Activated naive CD8-positive, alpha-beta T cell treated with anti-CD3 and anti-CD28 coated beads for 36 hours (primary cell): ENCODE results near the gene GALNT16. TPM values are rescaled to one million over a fixed set of nuclear protein-coding genes. Genes with fewer than 3 reads are reported as not detected.
"Not testable (repeated sequence)": the region's sequence is repeated elsewhere in the genome, so short reads cannot be mapped to it uniquely, and the experiment has no call there.

Source experiments
- DNase-seq: peaks from one replicate; pipeline ENCODE4 v3.0.0; 2021
- H3K27ac Mint-ChIP-seq: one replicate; pipeline ENCODE4 v1.8.0; 2022; ENCODE audit warnings: mild to moderate bottlenecking, moderate library complexity, mixed read lengths
- H3K27me3 Mint-ChIP-seq: one replicate; pipeline ENCODE4 v1.8.0; 2022; ENCODE audit warnings: mild to moderate bottlenecking, mixed read lengths
- H3K36me3 Mint-ChIP-seq: one replicate; pipeline ENCODE4 v1.8.0; 2021; ENCODE audit warnings: mild to moderate bottlenecking, mixed read lengths
- H3K4me1 Mint-ChIP-seq: one replicate; pipeline ENCODE4 v1.8.0; 2021; ENCODE audit warnings: mixed read lengths
- H3K4me3 Mint-ChIP-seq: one replicate; pipeline ENCODE4 v1.8.0; 2022; ENCODE audit warnings: mild to moderate bottlenecking, moderate library complexity, mixed read lengths
- H3K9me3 Mint-ChIP-seq: one replicate; pipeline ENCODE4 v1.8.0; 2022; ENCODE audit warnings: mixed read lengths
- total RNA-seq, 2 experiments: library from RNA; stranded (reverse); gene quantifications; one replicate each; pipeline ENCODE4 v1.2.3, GENCODE V29; 2021

Gene GALNT16
- total RNA-seq, 2 experiments from 2014 or later: 0.50 to 0.56 TPM

DNA sequence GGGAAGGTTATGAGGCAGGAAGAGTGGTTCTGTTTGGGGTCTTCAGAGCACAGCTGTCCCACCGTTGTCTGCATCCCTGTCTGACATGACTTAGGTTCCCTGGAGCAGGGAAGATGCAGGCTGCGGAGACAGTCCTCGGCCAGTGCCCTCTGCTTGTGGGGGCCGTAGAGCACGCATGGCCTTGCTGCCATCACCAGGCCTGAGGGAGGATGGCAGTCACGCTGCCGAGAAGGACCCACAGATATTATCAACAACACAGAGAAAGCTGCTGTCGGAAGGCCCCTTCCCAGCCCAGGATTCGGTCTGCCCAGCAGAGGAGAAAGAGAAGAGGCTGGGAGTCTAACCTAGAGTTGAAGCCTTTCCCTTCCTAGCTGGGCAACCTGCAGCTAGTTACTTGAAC is 103.1 kb downstream of the GALNT16 start:
- H3K4me1 Mint-ChIP-seq: peaks cover 14% of the 10 kb centered on the region
- H3K4me3 Mint-ChIP-seq: no peak overlapping the region
- no peak overlapping the region for H3K27ac Mint-ChIP-seq
- H3K36me3 Mint-ChIP-seq: no peaks in the 10 kb centered on the region
- H3K27me3 Mint-ChIP-seq: peaks cover 7% of the 10 kb centered on the region
- H3K9me3 Mint-ChIP-seq: no peaks in the 10 kb centered on the region
- no peak for DNase-seq

DNA sequence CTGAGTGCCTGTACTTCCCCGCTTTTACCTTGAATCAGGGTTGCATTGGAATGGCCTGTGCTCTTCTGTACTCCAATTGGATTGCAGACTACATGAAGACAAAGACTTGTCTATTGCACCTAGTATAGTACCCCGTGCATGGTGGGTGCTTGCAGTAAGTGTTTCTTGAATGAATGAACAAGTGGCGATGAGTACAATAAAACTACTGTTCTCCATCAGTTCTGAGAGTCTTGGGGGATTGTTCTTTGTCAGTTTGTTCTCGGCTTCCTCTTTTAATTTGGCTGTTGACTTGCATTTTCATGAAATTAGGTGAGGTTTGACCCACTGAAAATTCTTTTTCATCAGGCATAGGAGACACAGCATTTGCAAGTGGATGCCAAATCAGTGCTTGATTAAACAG is 104.0 kb downstream of the GALNT16 start:
- Mint-ChIP-seq H3K4me1 (peaks cover 9% of the 10 kb centered on the region), H3K4me3 (no peak overlapping the region), H3K27me3 (peaks cover 7% of the 10 kb centered on the region), H3K9me3 (no peaks in the 10 kb centered on the region), H3K36me3 (no peaks in the 10 kb centered on the region), H3K27ac (no peak overlapping the region)
- no peak for DNase-seq

DNA sequence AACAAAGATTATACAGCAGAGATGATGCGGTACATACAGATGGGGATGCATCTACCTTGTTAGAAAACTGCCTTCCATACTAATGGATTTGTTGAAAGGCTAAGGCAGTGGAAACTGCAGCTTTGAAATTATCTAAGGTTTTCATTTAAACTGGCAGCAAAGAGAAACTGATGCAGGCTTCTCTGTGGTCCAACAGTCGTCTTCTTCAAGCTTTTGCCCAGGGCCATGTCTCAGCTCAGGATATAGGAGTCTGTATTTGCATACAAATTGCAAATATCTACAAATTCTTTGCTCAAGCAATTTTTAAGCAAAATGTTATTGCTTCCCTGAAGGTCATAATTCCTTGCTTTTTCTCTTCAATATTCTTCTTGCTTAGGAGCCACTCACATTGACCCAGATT is 104.4 kb downstream of the GALNT16 start:
- no peak for DNase-seq
- H3K4me1 Mint-ChIP-seq: peaks cover 8% of the 10 kb centered on the region
- H3K27ac Mint-ChIP-seq: no peak overlapping the region
- no peaks in the 10 kb centered on the region for H3K36me3 Mint-ChIP-seq
- H3K27me3 Mint-ChIP-seq: peaks cover 7% of the 10 kb centered on the region
- no peaks in the 10 kb centered on the region for H3K9me3 Mint-ChIP-seq
- H3K4me3 Mint-ChIP-seq: no peak overlapping the region

GRCh38 chr14:69366069-69366468 is 106.1 kb downstream of the GALNT16 start:
- Mint-ChIP-seq H3K9me3 (no peaks in the 10 kb centered on the region), H3K27me3 (no peaks in the 10 kb centered on the region), H3K27ac (no peak overlapping the region), H3K4me3 (no peak overlapping the region), H3K4me1 (peaks cover 5% of the 10 kb centered on the region), H3K36me3 (no peaks in the 10 kb centered on the region)
- DNase-seq: no peak

- Mint-ChIP-seq H3K36me3 (no peaks in the 10 kb centered on the region), H3K9me3 (no peaks in the 10 kb centered on the region), H3K27ac (no peak overlapping the region), H3K4me1 (peaks cover 5% of the 10 kb centered on the region), H3K4me3 (no peak overlapping the region), H3K27me3 (no peaks in the 10 kb centered on the region)
- DNase-seq: no peak
Observed at GRCh38 chr14:69366761-69367160, 106.8 kb downstream of the GALNT16 start.

DNA sequence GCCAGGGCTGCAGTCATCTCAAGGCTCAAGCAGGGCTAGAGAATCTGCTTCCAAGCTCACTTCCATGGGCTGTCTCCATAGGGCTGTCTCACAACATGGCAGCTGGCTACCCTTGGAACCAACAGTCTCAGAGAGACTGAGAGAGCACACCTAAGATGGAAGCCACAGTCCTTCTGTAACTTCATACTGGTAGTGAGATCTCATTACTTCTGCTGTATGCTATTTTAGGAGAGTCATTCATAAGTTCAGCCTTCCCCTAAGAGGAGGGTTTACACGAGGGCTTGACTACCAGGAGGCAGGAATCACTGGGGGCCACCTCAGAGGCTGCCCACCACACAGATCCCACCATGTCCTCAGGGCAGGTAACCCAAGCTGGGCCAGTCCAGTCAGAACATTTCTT is 108.4 kb downstream of the GALNT16 start:
- Mint-ChIP-seq H3K36me3 (peaks cover 11% of the 10 kb centered on the region), H3K27me3 (no peaks in the 10 kb centered on the region), H3K4me1 (peaks cover 14% of the 10 kb centered on the region), H3K27ac (no peak overlapping the region), H3K9me3 (no peaks in the 10 kb centered on the region), H3K4me3 (no peak overlapping the region)
- no peak for DNase-seq

DNA sequence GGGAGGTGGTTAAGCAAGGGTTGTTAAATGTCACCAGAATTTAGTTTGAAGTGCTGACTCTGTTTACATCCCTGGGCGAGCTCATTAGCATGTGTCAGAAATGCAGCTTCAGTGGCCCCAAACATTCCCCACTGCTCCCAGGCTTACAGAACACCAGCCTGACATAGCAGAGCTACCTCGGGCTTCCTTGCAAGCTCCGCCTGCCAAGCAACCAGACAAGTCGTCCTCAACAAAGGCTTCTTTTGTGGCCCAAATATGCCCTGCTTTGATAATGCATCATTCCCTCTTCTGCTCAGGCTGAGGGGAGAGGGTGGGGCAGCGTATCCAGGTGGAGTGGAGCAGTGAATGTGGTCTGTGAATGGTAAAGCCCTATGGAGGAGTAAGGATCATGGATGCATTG is 110.1 kb downstream of the GALNT16 start:
- H3K4me1 Mint-ChIP-seq: peaks cover 28% of the 10 kb centered on the region
- peaks cover 22% of the 10 kb centered on the region for H3K36me3 Mint-ChIP-seq
- no peak for DNase-seq
- H3K9me3 Mint-ChIP-seq: no peaks in the 10 kb centered on the region
- no peak overlapping the region for H3K4me3 Mint-ChIP-seq
- no peak overlapping the region for H3K27ac Mint-ChIP-seq
- H3K27me3 Mint-ChIP-seq: no peaks in the 10 kb centered on the region

- DNase-seq: no peak
- no peaks in the 10 kb centered on the region for H3K27me3 Mint-ChIP-seq
- peaks cover 43% of the 10 kb centered on the region for H3K36me3 Mint-ChIP-seq
- H3K27ac Mint-ChIP-seq: no peak overlapping the region
- H3K4me3 Mint-ChIP-seq: no peak overlapping the region
- peaks cover 5% of the 10 kb centered on the region for H3K9me3 Mint-ChIP-seq
- H3K4me1 Mint-ChIP-seq: peaks cover 28% of the 10 kb centered on the region
Observed at GRCh38 chr14:69372146-69372545, 112.2 kb downstream of the GALNT16 start.

DNA sequence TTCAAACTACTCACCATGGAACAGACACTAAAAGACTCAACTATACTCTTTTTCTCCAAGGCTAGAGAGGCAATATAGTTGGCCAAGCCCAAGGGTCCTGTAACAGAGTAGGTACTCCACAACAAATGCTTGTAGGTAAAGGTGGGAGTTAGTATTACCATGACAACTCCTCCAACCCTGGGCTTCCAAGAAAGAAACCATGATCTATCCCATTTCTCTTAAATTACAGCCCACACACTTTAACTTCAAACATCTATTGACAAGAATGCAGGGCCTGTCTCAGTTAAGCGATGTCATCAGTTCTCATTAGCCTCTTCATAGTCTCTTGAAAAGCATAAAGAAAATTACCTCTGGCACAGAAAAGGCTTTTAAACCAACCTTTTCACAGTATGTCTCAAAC is 113.1 kb downstream of the GALNT16 start:
- no peak for DNase-seq
- H3K27ac Mint-ChIP-seq: peak overlapping the region; percentile 93

DNA sequence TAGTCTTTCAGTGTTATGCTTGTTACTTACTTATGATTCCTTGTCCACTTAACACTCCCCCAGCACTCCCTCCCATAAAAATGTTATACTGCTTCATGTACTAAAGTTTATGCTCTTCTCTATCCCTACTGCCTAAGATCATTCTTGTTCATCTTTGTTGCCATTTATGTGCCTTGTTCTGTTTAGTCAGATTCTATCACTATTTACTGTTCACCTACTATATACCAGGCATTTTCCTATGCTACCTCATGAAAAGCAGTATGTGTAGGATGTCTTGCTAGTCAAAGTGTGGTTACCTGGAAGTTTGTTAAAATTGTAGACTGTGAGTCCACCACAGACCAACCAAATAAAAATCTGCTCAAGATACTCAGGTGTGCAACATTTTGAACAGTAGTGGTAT is 114.3 kb downstream of the GALNT16 start:
- Mint-ChIP-seq H3K27me3 (no peaks in the 10 kb centered on the region), H3K27ac (peak overlapping the region; percentile 93), H3K4me1 (peaks cover 25% of the 10 kb centered on the region), H3K36me3 (peaks cover 50% of the 10 kb centered on the region), H3K9me3 (peaks cover 5% of the 10 kb centered on the region), H3K4me3 (peak overlapping the region; percentile 20)
- no peak for DNase-seq

More for the DNA sequence above, 113.1 kb downstream of the GALNT16 start:
- H3K36me3 Mint-ChIP-seq: peaks cover 46% of the 10 kb centered on the region
- no peaks in the 10 kb centered on the region for H3K27me3 Mint-ChIP-seq
- peaks cover 27% of the 10 kb centered on the region for H3K4me1 Mint-ChIP-seq
- peaks cover 5% of the 10 kb centered on the region for H3K9me3 Mint-ChIP-seq
- peak overlapping the region; percentile 5 for H3K4me3 Mint-ChIP-seq

DNA sequence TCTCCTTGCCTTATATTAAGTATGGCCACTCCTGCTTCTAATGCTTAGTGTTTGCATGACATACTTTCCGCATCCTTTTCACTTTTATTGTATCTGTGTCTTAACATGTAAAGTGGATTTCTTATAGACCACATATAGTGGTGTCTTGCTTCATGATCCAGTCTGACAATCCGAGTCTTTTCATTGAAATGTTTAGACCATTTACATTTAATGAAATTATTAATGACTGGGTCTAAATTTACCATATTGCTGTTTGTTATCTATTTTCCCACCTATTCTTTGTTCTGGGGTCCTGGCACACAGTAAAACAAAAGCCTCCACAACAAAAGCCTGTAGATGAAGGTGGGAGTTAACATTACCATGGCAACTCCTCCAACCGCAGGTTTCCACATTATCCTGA is 115.2 kb downstream of the GALNT16 start:
- Mint-ChIP-seq H3K36me3 (peaks cover 57% of the 10 kb centered on the region), H3K4me3 (no peak overlapping the region), H3K9me3 (peaks cover 5% of the 10 kb centered on the region), H3K27ac (no peak overlapping the region), H3K27me3 (no peaks in the 10 kb centered on the region), H3K4me1 (peaks cover 25% of the 10 kb centered on the region)
- DNase-seq: no peak

DNA sequence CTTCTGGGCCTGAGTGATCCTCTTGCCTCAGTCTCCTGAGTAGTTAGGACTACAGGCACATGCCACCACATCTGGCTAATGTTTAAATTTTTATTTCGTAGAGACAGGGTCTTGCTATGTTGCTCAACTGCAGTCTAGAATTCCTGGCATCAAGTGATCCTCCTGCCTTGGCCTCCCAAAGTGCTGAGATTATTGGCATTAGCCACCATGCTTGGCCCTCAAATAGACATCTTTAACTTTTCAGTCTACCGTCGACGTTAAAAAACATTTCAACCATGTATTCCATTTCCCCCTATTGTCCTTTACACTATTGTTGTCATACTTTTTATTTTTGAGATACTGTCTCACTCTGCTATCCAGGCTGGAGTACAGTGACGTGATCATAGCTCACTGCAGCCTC is 115.8 kb downstream of the GALNT16 start:
- Mint-ChIP-seq H3K27ac (peak overlapping the region; percentile 5), H3K4me1 (peaks cover 25% of the 10 kb centered on the region), H3K36me3 (peaks cover 60% of the 10 kb centered on the region), H3K9me3 (peaks cover 5% of the 10 kb centered on the region), H3K27me3 (no peaks in the 10 kb centered on the region), H3K4me3 (no peak overlapping the region)
- no peak for DNase-seq

DNA sequence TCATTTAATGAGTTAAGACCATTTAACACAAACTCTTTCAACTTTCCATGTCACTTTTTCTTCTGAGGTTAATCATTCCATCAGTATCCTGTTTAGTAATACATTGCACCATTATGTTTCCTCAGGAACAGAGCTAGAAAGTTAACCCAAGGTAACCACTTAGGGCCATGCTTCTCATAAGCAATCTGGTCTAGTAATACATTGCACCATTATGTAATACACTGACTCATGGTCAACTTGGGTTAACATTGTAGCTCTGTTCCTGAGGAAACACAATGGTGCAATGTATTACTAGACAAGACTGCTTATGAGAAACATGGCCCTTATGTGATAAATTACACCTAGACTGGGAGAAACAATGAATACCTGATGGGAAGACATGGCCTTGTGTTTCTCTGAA is 116.5 kb downstream of the GALNT16 start:
- Mint-ChIP-seq H3K4me1 (peaks cover 25% of the 10 kb centered on the region), H3K4me3 (no peak overlapping the region), H3K36me3 (peaks cover 63% of the 10 kb centered on the region), H3K27ac (no peak overlapping the region), H3K9me3 (peaks cover 5% of the 10 kb centered on the region), H3K27me3 (no peaks in the 10 kb centered on the region)
- no peak for DNase-seq

GRCh38 chr14:69378274-69378673 is 118.3 kb downstream of the GALNT16 start:
- H3K9me3 Mint-ChIP-seq: peaks cover 5% of the 10 kb centered on the region
- no peak overlapping the region for H3K27ac Mint-ChIP-seq
- peaks cover 54% of the 10 kb centered on the region for H3K36me3 Mint-ChIP-seq
- DNase-seq: no peak
- H3K4me3 Mint-ChIP-seq: no peak overlapping the region
- H3K4me1 Mint-ChIP-seq: peaks cover 19% of the 10 kb centered on the region
- H3K27me3 Mint-ChIP-seq: no peaks in the 10 kb centered on the region

DNA sequence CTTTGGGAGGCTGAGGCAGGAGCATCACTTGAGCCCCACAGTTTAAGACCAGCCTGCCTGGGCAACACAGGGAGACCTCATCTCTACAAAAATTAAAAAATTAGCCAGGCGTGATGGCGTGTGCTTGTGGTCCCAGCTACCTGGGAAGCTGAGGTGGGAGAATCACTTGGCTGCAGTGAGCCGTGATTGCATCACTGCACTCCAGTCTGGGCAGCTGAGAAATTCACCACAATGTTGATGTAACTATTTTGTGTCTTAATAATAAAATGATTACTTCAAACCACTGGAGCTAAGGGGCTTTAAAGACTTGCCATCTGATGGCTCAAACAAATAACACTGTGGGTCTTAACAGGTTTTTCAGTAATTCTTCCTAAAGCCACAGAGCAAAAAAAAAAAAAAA is 127.4 kb downstream of the GALNT16 start:
- H3K4me1 Mint-ChIP-seq: peaks cover 44% of the 10 kb centered on the region
- H3K27ac Mint-ChIP-seq: no peak overlapping the region
- H3K27me3 Mint-ChIP-seq: no peaks in the 10 kb centered on the region
- DNase-seq: no peak
- no peak overlapping the region for H3K4me3 Mint-ChIP-seq
- peaks cover 39% of the 10 kb centered on the region for H3K36me3 Mint-ChIP-seq
- no peaks in the 10 kb centered on the region for H3K9me3 Mint-ChIP-seq

GRCh38 chr14:69391400-69391799 is 131.4 kb downstream of the GALNT16 start:
- H3K4me1 Mint-ChIP-seq: peaks cover 73% of the 10 kb centered on the region
- H3K9me3 Mint-ChIP-seq: not testable (repeated sequence)

GRCh38 chr14:69392481-69392880 is 132.5 kb downstream of the GALNT16 start:
- peak overlapping the region; percentile 22 for H3K4me3 Mint-ChIP-seq
- peaks cover 72% of the 10 kb centered on the region for H3K4me1 Mint-ChIP-seq
- H3K27ac Mint-ChIP-seq: peak overlapping the region; percentile 8
- no peaks in the 10 kb centered on the region for H3K27me3 Mint-ChIP-seq
- no peaks in the 10 kb centered on the region for H3K9me3 Mint-ChIP-seq
- DNase-seq: no peak
- peaks cover 72% of the 10 kb centered on the region for H3K36me3 Mint-ChIP-seq

More at GRCh38 chr14:69391400-69391799, 131.4 kb downstream of the GALNT16 start:
- not testable (repeated sequence) for H3K27me3 Mint-ChIP-seq, DNase-seq, H3K4me3 Mint-ChIP-seq, H3K27ac Mint-ChIP-seq
- H3K36me3 Mint-ChIP-seq: peaks cover 64% of the 10 kb centered on the region
